H54 (cell line): Measurements from ENCODE around the gene TMEM201.
"Not testable (repeated sequence)": the region's sequence is repeated elsewhere in the genome, so short reads cannot be mapped to it uniquely, and the experiment has no call there.

Experiments
- DNase-seq: peaks from one replicate; pipeline ENCODE4 v3.0.0; 2011; ENCODE audit warnings: low spot score, mixed read lengths; ENCODE audit not compliant: insufficient read length
- FAIRE-seq: peaks from 3 replicates; lab custom pipeline; 2011; peaks lifted over from hg19 to GRCh38; lab: Jason Lieb, UNC
- POLR2A ChIP-seq: IDR thresholded peaks from 2 replicates; pipeline ENCODE4 v1.6.1; 2011; ENCODE audit warnings: low read depth, mild to moderate bottlenecking, low read length

Gene TMEM201

DNA sequence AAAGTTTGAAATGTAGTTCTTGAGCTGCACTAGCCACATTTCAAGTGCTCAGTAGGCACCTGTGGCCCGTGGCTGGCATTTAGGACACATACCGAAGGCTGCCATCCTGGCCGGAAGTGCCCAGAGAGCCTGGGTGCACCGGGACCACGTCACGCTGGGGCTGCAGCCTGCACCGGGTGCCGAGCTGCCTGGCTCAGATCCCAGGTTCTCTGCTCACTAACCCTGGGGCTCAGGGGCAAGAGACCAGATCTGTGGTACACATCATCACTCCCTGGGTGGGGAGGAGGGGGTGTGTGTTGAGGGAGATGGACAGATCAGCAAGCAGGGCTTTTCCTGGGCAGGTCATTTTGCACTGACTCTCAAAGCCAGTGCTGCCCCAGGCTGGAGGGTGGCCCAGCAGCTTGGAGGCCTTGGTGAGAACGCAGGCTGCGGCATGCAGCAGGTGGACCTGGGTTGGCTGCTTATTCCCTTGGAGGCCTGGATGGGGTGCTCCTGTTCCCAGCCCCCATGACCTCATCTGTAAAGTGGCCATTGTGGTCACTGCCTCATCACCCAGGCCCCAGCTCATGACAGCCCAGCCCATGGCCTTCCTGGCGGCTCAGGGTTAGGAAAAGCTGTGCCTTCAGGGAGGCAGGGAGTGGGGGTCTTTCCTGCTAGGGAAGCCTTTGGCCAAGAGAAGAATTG, 23.6 kb downstream of the TMEM201 start:
- TF ChIP-seq POLR2A = no peak
- FAIRE-seq (no peak), DNase-seq (peak; percentile 23)

- TF ChIP-seq POLR2A = no peak
- DNase-seq = no peak
- FAIRE-seq = no peak
Measured at GRCh38 chr1:9612871-9613624, 24.3 kb downstream of the TMEM201 start.

DNA sequence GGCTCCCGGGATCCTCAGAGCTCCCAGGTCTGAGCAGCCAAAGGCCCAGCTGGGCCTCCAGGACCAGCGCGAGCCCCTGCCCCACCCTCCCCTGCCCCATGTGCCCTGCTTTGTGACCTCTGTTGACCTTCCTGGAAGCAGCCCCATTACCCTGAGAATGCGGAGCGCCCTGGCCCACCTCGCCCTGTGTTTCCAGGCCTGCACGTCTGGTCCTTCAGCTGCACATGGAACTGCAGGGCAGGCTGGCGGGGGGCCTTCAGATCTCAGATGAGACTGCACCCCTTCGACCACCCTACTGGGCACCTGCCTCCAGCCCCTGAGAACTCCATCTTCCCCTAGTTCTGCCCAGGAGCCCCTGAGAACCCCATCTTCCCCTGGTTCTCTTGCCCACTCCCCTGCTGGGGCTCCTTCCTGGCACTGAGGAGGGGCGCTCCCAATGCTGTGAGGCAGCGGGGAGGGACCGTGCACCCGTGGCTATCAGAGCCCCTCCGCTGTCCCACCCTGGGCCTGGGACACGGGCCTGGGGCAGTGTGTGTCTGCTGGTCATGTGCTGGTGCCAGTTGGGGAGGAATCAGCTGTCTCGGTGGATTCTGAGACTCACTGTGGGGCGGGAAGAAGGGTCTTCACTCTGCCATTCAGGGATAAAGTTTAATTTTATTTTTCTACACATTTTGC, 25.1 kb downstream of the TMEM201 start:
- TF ChIP-seq POLR2A = no peak
- DNase-seq (no peak), FAIRE-seq (no peak)

GRCh38 chr1:9615316-9616063, 26.8 kb downstream of the TMEM201 start:
- FAIRE-seq (peak; percentile 43), DNase-seq (peak; percentile 54)
- TF ChIP-seq POLR2A = no peak

GRCh38 chr1:9618909-9619679, 30.4 kb downstream of the TMEM201 start:
- no peak for TF ChIP-seq POLR2A
- FAIRE-seq (no peak), DNase-seq (no peak)

DNA sequence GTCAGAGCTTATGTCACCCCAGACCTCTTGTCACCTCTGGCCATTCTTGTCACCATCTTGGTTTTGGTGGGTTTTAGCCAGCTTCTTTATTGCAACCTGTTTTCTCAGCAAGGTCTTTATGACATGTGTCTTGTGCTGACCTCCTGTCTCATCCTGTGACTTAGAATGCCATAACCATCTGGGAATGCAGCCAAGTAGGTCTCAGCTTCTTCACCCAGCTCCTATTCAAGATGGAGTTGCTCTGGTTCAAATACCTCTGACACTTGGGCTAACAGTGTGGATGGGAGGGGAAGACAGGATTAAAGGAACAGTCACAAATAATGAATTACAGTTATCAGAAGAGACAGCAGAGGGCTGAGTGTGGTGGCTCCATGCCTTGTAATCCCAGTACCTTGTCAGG, 32.3 kb downstream of the TMEM201 start:
- FAIRE-seq (no peak), DNase-seq (no peak)
- no peak for TF ChIP-seq POLR2A

- FAIRE-seq (no peak), DNase-seq (no peak)
- no peak for TF ChIP-seq POLR2A
Measured at GRCh38 chr1:9624081-9624480, 35.4 kb downstream of the TMEM201 start.

- not testable (repeated sequence) for FAIRE-seq, DNase-seq
Measured at GRCh38 chr1:9625030-9625429, 36.3 kb downstream of the TMEM201 start.

GRCh38 chr1:9626201-9626608, 37.5 kb downstream of the TMEM201 start:
- DNase-seq (no peak), FAIRE-seq (no peak)
- no peak for TF ChIP-seq POLR2A

- no peak for TF ChIP-seq POLR2A
- FAIRE-seq (no peak), DNase-seq (no peak)
Measured at GRCh38 chr1:9628541-9629444, 40.1 kb downstream of the TMEM201 start.

DNA sequence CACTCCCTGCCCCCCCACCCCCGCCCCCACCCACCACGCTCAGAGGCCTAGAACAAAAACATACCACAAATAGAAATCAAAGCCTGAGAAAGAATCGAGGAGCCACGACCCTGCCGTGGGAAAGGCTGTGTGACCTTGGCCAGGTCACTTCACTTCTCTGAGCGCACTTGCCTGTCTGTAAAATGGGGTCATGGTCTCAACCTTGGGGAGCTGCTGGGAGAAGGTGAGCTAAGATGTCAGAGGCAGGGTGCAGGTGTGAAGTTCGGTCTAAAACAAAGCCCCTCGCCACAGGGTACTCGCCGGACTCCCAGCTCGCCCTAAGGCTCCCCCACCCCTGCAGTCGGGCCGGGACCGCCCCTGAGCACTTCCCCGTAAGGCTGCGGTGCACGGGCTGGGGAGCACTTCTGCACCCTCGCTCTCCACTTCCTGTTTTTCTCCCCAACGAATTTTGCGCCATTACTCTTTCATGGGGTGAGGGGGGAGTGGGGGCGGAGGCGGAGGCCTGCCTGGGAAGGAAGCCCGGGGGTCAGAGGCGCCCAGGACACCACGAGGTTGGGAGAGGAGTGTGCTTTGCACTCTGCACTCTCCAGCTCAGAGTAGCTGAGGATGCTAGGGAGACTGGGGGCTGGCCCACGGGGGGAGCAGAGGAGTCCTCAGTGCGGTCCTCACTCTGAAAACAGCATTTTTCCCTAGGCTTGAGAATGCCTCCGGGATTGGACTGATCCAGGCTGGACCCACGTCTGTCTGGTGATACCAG, 40.9 kb downstream of the TMEM201 start:
- FAIRE-seq (no peak), DNase-seq (no peak)
- no peak for TF ChIP-seq POLR2A
